Keratinocyte (primary cell): Measurements from ENCODE around the gene CPVL.

Source experiments
- EZH2 ChIP-seq: IDR thresholded peaks from one replicate; pipeline ENCODE4 v1.6.1; 2012; ENCODE audit warnings: inconsistent platforms, mild to moderate bottlenecking, low read length, moderate library complexity
- TF ChIP-seq, protein P1 (sequence below), 3 experiments: IDR thresholded peaks in 1 of 3; conservative IDR thresholded peaks in 1 of 3; optimal IDR thresholded peaks in 1 of 3; 2 replicates in 2 of 3; 3 replicates in 1 of 3; pipeline versions ENCODE3 to v1.5.1; 2011; ENCODE audit warnings: low read length in 3 of 3, mild to moderate bottlenecking in 3 of 3, moderate library complexity in 2 of 3, control low read depth in 1 of 3, inconsistent platforms in 1 of 3; ENCODE audit not compliant: insufficient read depth in 2 of 3; ENCODE audit errors: extremely low read depth in 1 of 3

DNA sequence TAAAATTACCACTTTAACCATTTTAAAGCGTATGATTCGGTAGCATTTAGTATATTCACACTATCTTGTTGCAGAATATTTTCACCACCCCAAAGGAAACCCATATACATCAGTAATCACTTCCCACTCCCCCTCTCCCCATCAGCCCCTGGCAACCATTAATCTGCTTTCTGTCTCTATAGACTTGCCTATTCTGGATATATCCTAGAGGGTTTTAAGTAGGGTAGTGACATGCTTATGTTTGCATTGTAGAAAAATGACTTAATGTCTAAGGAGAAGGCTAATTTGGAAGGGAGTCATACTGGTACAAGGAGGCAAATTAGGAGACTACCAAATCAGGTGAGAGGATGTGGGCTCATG lies 145.6 kb downstream of the CPVL start:
- TF ChIP-seq EZH2 = no peak
- TF ChIP-seq, protein P1, sequence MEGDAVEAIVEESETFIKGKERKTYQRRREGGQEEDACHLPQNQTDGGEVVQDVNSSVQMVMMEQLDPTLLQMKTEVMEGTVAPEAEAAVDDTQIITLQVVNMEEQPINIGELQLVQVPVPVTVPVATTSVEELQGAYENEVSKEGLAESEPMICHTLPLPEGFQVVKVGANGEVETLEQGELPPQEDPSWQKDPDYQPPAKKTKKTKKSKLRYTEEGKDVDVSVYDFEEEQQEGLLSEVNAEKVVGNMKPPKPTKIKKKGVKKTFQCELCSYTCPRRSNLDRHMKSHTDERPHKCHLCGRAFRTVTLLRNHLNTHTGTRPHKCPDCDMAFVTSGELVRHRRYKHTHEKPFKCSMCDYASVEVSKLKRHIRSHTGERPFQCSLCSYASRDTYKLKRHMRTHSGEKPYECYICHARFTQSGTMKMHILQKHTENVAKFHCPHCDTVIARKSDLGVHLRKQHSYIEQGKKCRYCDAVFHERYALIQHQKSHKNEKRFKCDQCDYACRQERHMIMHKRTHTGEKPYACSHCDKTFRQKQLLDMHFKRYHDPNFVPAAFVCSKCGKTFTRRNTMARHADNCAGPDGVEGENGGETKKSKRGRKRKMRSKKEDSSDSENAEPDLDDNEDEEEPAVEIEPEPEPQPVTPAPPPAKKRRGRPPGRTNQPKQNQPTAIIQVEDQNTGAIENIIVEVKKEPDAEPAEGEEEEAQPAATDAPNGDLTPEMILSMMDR (optimal IDR thresholded peaks at IDR 0.05 in 1 of 3, IDR thresholded peaks at IDR 0.05 in 1 of 3, conservative IDR thresholded peaks at IDR 0.05 in 1 of 3; ENCODE audit: extremely low read depth in 1 of 3, insufficient read depth in 2 of 3, low read length in 3 of 3) = no peak
